Umbilical cord (tissue), 2 donors: ENCODE measurements around the gene ARHGAP15. TPM values are rescaled to one million over a fixed set of nuclear protein-coding genes. Genes with fewer than 3 reads are reported as not detected.
A peak's percentile ranks its signal among the peaks of the same experiment; 100 is the strongest.

ENCODE experiments used
- DNase-seq: peaks from one replicate; pipeline ENCODE4 v3.0.0-alpha.2; 2015; ENCODE audit warnings: low spot score
- total RNA-seq: library from RNA; depleted of rRNA; stranded (reverse); fragments of >200 nt; gene quantifications from one replicate; pipeline ENCODE4 v1.2.3, GENCODE V29; 2014; ENCODE audit warnings: low replicate concordance; ENCODE audit not compliant: insufficient read depth

ARHGAP15 gene
- total RNA-seq, 1 donor from 2014 or later, result 54.2 TPM

DNA sequence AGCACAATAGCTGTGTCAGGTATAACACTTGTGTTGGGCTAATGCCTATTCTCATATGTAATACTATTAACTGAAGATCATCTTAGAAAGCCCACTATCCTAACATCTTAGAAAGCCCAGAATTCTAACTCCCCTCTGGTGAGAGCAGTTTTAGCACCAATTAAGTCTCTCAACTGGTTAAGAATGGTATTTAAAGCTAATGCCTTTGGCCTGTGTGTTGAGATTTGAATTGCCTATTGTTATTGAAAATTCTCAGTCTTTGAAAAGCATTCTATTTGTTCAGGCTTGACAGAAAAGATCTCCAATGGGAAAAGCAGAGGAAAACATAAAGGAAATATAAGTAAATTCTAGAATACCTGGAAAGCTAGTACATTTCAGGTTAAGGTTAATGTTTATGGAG is 352.5 kb downstream of the ARHGAP15 start:
- no peak for DNase-seq

- DNase-seq, result peak; percentile 47
These were observed 353.1 kb downstream of the ARHGAP15 start for GRCh38 chr2:143482316-143482715.

- peak; percentile 25 for DNase-seq
These were observed 353.6 kb downstream of the ARHGAP15 start for GRCh38 chr2:143482771-143483170.

DNA sequence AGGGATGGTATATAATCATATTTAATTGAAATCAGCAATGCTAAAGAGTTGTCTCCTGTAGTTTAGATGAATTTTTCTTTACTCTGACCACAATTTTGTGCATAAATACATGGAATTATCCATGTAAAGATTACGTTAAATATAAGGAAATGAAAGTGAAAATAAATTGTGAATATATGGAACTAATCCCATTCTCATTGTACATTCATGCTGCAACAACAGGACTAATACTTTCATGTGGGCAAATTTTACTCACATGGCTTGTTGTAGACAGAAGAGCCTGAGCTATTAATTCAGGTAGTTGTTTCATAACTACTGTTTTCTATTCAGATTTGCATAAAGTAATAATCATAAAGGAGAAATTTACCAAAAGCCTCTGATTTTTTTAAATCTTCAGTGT is 357.8 kb downstream of the ARHGAP15 start:
- no peak for DNase-seq

DNA sequence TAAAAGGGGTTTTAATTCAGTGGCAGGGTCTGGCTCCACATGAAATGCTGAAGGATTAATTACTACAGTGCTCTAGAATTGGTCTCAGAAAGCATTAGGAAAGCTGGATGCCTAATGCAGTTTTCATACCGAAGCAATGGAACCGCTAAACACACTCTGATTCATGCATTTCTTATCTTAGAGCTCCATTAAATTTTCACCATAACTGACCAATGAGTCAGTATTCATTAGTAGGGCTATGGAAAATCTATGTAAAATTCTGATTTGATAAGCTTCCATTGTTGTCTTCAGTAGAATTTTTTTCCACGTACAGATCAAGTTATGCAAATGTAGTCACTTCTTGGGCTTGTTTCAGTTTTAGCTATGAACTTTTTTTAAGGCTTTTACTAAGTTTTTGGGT is 359.9 kb downstream of the ARHGAP15 start:
- peak; percentile 52 for DNase-seq

- no peak for DNase-seq
These were observed 361.9 kb downstream of the ARHGAP15 start for GRCh38 chr2:143491131-143491530.

- DNase-seq, result no peak
These were observed 364.1 kb downstream of the ARHGAP15 start for GRCh38 chr2:143493339-143493738.

DNA sequence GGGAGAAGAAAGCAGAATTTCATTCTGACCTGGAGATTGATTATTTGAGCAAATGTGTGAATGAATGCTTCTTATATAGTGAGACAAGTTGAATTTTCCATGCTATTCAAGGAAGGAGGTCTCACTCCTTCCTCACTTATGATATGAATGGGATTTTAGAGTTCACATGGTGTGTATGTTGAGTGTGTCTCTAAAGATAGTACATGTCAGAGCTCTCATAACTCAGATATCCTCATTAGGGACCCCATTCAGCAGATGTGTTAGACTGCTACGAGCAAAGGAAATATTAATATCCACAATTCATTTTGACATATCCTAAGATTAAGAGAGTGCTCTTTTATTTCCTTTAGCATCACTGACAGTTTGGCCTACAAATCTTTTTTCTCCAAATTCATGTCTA is 368.5 kb downstream of the ARHGAP15 start:
- DNase-seq, result no peak

- no peak for DNase-seq
These were observed 369.3 kb downstream of the ARHGAP15 start for GRCh38 chr2:143498496-143498895.

DNA sequence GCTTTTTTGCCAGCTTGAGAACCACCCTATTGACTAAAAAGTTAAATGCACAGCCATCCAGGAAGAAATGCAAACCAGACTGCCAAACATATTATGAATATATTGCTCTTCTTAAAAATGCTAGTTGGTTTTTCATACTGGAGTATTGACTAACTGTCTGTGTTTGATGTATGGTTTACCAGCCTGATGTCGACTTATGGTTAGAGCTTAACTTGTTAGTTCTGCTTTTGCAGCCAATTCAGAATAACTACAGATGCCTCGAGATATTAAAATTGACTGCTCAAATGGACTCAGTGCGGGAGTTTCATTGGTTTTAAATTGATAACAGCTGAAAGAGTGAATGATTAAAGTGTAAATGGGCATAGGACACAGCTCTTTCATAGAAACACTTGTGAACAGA is 369.8 kb downstream of the ARHGAP15 start:
- no peak for DNase-seq

GRCh38 chr2:143501106-143501676 is 372.0 kb downstream of the ARHGAP15 start:
- no peak for DNase-seq

DNA sequence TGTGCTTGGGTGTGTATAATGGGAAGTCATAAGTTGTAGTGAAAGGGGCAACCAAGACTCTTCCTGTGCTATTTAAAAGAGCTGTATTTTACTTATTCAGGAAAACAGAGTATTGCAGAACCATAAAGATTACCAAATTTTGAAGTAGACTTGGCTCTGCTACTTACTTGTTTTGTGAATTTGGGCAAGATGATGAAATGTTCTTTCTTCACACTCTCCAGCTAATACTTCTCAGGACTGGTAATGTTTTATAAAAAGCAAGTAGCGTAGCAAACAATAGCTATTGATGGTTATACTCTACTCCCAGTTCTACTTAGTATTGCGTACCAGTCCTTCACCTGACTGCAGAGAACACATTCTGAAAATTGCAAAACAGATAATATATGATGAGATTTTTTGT is 374.1 kb downstream of the ARHGAP15 start:
- DNase-seq, result no peak

DNA sequence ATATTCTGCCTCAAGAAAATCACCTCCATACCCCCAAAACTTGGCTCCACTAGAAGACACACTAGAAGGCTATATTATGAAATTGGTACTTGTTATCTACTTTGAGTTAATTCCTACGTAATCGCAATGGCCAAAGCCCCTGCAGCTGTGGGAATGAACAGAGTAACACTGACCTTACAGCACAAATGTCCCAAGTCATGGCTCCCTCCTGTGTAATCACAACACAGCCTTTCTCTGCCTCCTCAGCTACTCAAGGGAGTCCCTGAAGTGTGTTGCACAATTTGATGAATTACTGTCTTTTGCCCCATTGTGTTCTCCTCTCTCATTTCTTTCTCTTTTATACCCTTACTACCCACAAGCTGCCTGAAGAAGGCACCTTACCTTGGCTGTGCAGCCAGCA is 375.2 kb downstream of the ARHGAP15 start:
- DNase-seq, result no peak

DNA sequence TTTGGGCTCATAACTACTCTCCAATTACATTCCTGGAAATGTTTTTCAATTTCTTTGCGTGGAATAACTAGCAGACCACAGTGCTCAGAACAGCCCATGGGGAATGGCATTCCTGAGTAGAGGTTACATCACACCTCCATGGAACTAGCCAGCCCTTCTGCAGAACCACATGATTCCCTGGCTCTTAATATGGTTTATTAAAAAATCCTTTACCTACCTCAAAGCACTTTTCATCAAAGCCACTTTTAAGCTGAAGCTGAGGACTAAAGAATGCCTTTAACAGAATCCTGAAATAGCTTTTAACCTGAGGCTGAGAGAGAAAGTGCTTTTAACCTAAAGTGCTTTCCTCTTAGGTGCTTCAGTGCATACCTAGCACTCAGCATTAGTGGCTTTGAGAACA is 376.3 kb downstream of the ARHGAP15 start:
- no peak for DNase-seq

DNA sequence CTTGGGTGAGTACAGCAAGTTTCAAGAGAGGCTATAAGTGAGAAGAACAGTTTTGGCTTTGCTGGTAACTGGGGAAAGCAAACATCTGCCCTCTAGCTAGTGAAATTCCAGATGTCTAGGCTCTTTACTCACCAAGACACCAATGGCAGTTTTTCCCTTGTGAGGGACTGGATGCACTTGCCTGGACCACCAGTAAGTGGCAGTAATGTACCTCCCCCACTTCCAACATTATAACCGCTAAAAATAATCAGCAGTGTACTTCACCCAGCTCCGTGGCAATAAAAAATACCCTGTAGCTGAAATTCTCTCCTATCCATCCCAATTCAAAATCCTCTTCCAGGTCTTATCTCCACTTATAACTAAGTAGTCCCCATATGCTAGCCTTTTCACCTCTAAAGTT is 383.9 kb downstream of the ARHGAP15 start:
- peak; percentile 64 for DNase-seq

DNA sequence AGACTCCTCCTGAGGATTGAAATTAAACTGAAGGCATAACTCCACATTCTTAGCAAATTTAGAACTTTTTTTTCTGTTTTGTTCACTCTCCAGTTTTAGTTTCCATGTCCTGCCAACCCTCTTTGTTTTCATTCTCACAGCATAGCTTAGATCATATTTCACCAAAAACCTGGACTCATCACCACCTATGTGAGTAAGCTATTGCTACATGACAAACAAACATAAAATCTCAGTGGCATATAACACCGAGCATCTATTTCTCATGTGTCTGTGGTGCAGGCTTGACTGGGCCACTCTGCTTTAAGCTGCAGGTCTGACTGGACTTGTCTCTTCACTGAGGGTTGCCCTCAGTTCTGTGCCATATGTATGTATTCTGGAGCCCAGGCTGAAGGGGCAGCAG is 385.2 kb downstream of the ARHGAP15 start:
- no peak for DNase-seq

DNA sequence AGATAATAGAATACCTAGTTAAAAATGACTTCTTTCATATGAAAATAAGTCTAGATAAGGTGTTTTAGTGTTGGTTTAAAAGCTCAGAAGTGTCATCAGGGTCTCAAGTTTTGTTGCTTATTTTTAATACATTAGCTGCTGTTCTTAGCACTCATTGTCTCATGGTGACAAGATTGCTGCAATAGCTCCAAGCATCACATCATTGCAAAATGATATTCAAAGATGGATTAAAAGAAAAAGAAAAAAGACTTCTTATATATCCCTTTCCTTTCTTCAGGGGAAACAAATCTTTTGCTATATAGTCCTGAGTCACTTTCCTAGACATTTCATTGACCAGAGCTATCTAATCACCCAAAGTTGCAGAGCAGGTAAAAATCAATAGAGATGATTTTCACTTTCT is 386.1 kb downstream of the ARHGAP15 start:
- no peak for DNase-seq

GRCh38 chr2:143519521-143519920 is 390.3 kb downstream of the ARHGAP15 start:
- no peak for DNase-seq

GRCh38 chr2:143521396-143521795 is 392.2 kb downstream of the ARHGAP15 start:
- DNase-seq, result peak; percentile 62

GRCh38 chr2:143522699-143523098 is 393.5 kb downstream of the ARHGAP15 start:
- DNase-seq, result no peak

DNA sequence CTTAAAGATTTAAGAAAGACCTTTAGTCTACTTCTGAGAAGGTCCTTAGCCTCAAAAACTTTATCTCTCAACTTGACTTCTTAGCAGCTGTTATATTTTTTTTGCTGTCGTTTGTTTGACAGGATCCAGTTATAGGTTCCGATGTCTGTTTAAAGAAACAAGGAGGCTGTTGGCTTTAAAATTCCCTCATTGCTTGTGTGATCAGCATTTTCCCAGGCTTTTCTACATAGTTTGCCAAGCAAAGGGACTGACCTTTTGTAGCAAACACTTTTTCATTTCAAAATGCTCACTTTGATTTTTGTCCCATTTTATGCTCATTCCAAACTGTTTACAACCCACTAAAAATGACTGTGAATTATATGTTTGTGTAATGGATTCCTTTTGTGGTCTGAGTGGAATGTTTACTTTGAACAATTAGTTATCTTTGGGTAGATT is 394.9 kb downstream of the ARHGAP15 start:
- DNase-seq, result peak; percentile 82

GRCh38 chr2:143524559-143525401 is 395.6 kb downstream of the ARHGAP15 start:
- DNase-seq, result peak; percentile 72

DNA sequence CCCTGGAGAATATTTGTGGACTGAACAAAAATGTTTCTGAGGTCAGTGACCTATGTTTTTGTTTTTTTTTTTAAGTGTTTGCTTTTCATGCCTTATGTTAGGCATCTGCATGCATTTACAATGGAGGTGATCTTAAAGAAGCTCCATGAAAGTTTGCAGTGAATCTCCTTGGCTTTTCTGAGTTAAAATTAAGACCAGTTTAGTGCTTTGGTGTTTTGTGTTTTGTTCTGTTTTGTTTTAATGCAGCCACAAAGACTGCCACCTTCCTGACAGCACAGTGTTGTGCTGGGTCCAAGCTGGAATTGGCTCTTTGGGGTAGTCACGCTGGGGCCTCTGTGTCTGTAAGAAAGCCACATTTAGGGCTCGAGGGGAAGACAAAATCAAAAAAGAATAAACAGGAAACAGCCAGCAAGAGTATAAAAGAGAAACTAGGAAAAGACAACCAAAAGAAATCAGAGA is 396.2 kb downstream of the ARHGAP15 start:
- peak; percentile 68 for DNase-seq
